Stromal cell of bone marrow (primary cell): ENCODE data around the gene CD40LG.
A peak's percentile ranks its signal among the peaks of the same experiment; 100 is the strongest.

Experiments
- DNase-seq: peaks from one replicate; pipeline ENCODE4 v3.0.0-alpha.2; 2012; ENCODE audit warnings: low read depth

CD40LG gene

GRCh38 chrX:136652822-136653723, 5.1 kb downstream of the CD40LG start:
- DNase-seq = peak; percentile 57

GRCh38 chrX:136656361-136656964, 8.5 kb downstream of the CD40LG start:
- no peak for DNase-seq

- no peak for DNase-seq
Observed at GRCh38 chrX:136658151-136658550, 10.2 kb downstream of the CD40LG start.

GRCh38 chrX:136659174-136659573, 11.2 kb downstream of the CD40LG start:
- no peak for DNase-seq

GRCh38 chrX:136660896-136661295, 12.9 kb downstream of the CD40LG start:
- DNase-seq = no peak

GRCh38 chrX:136662104-136662503, 14.1 kb downstream of the CD40LG start:
- DNase-seq = no peak

- DNase-seq = no peak
Observed at GRCh38 chrX:136662976-136663375, 15.0 kb downstream of the CD40LG start.

GRCh38 chrX:136665258-136665900, 17.4 kb downstream of the CD40LG start:
- no peak for DNase-seq

GRCh38 chrX:136666088-136666487, 18.1 kb downstream of the CD40LG start:
- no peak for DNase-seq

GRCh38 chrX:136667446-136668168, 19.6 kb downstream of the CD40LG start:
- DNase-seq = no peak

- no peak for DNase-seq
Observed at GRCh38 chrX:136671006-136671610, 23.1 kb downstream of the CD40LG start.

GRCh38 chrX:136674270-136674985, 26.5 kb downstream of the CD40LG start:
- DNase-seq = no peak

GRCh38 chrX:136679531-136679930, 31.6 kb downstream of the CD40LG start:
- DNase-seq = no peak

GRCh38 chrX:136684120-136684519, 36.2 kb downstream of the CD40LG start:
- no peak for DNase-seq

- no peak for DNase-seq
Observed at GRCh38 chrX:136687457-136687856, 39.5 kb downstream of the CD40LG start.

- no peak for DNase-seq
Observed at GRCh38 chrX:136689436-136689835, 41.5 kb downstream of the CD40LG start.

GRCh38 chrX:136691028-136691809, 43.3 kb downstream of the CD40LG start:
- no peak for DNase-seq

GRCh38 chrX:136692271-136692670, 44.3 kb downstream of the CD40LG start:
- DNase-seq = no peak

GRCh38 chrX:136694431-136695087, 46.6 kb downstream of the CD40LG start:
- DNase-seq = peak; percentile 26

- DNase-seq = no peak
Observed at GRCh38 chrX:136697156-136697555, 49.2 kb downstream of the CD40LG start.
